H1 (cell line): Measurements from ENCODE around the gene ERICH3. TPM values are rescaled to one million over a fixed set of nuclear protein-coding genes. Genes with fewer than 3 reads are reported as not detected.

Source experiments
- CEBPB ChIP-seq: IDR thresholded peaks from 2 replicates; pipeline ENCODE4 v1.6.1; 2012; ENCODE audit warnings: low read depth, low read length
- CHD1 ChIP-seq: IDR thresholded peaks from 2 replicates; pipeline ENCODE4 v1.6.1; 2012; ENCODE audit warnings: low read depth, low read length, improper control_type of control experiment
- CTCF ChIP-seq, 3 experiments: IDR thresholded peaks; 1 replicate in 2 of 3; 2 replicates in 1 of 3; pipeline versions ENCODE4 v1.5.1 to v1.6.1; 2011; ENCODE audit warnings: low read length in 3 of 3, mild to moderate bottlenecking in 3 of 3, inconsistent platforms in 2 of 3, low read depth in 1 of 3, moderate library complexity in 1 of 3; ENCODE audit not compliant: insufficient read depth in 1 of 3; ENCODE audit errors: control extremely low read depth in 1 of 3
- POLR2AphosphoS5 ChIP-seq: IDR thresholded peaks from 2 replicates; pipeline ENCODE4 v1.6.1; 2011; ENCODE audit warnings: low read depth, low read length
- RAD21 ChIP-seq, 2 experiments: IDR thresholded peaks in 1 of 2; conservative IDR thresholded peaks in 1 of 2; 2 replicates each; pipeline ENCODE4 v1.6.1; 2011; ENCODE audit warnings: low read depth in 2 of 2, low read length in 2 of 2, improper control_type of control experiment in 1 of 2, inconsistent platforms in 1 of 2, mild to moderate bottlenecking in 1 of 2, moderate library complexity in 1 of 2
- TAF7 ChIP-seq: optimal IDR thresholded peaks from 2 replicates; pipeline ENCODE3; 2011; ENCODE audit warnings: low read depth, mild to moderate bottlenecking, inconsistent platforms, low read length, moderate library complexity, borderline replicate concordance
- polyA plus RNA-seq, 7 experiments: library from polyadenylated mRNA; depleted of rRNA in 3 of 7; stranded (reverse) in 5 of 7; unstranded in 2 of 7; fragments of >200 nt in 5 of 7; fragments of 200-250 nt in 2 of 7; gene quantifications; 1 replicate in 5 of 7; 2 replicates in 1 of 7; 4 replicates in 1 of 7; pipeline versions ENCODE4 v1.2.1 to v1.2.3, GENCODE V29; 2011 to 2013; ENCODE audit warnings: missing spikeins in 2 of 7, mixed read lengths in 2 of 7
- total RNA-seq: library from RNA; stranded (reverse); fragmentation: NEBNext Ultra II Directional; extraction: Animal tissue kit (Norgen Biotek cat#: 25700); gene quantifications from 2 replicates; pipeline ENCODE4 v1.2.1, GENCODE V29; 2021

The ERICH3 gene
- total and polyA plus RNA-seq, 2 of the 8 experiments (the other 6 are each of a cell fraction or from before 2014, with no cell fraction given): 0.02 TPM; not detected in 1

GRCh38 chr1:74689621-74690363 is 16.2 kb upstream of the ERICH3 start (continued):
- peak in 2 of 3 experiments; percentile 58 to 81; a peak in 3 of 4 replicates for TF ChIP-seq CTCF (IDR thresholded peaks at IDR 0.05; ENCODE audit: control extremely low read depth in 1 of 3, insufficient read depth in 1 of 3, low read depth in 1 of 3, low read length in 3 of 3)
- TF ChIP-seq CHD1: no peak
- no peak for TF ChIP-seq POLR2AphosphoS5
- peak; percentile 53; the same call in 1 of the 2 replicates for TF ChIP-seq CEBPB
- peak; percentile 92 to 93 for TF ChIP-seq RAD21 (IDR thresholded peaks at IDR 0.05 in 1 of 2, conservative IDR thresholded peaks at IDR 0.05 in 1 of 2; ENCODE audit: low read depth in 2 of 2, low read length in 2 of 2)
- no peak for TF ChIP-seq TAF7
- TF ChIP-seq, all 59 proteins: peak for 3
